Measurements from ENCODE around the gene PIBF1.

- TF ChIP-seq CTCF (IDR thresholded peaks at IDR 0.05) (no peak), POLR2A (IDR thresholded peaks at IDR 0.05) (no peak)
Observed at GRCh38 chr13:73035660-73036059, 253.7 kb downstream of the PIBF1 start.
